Caco-2 (cell line): Measurements from ENCODE around the gene ZSWIM5. TPM values are rescaled to one million over a fixed set of nuclear protein-coding genes. Genes with fewer than 3 reads are reported as not detected.

Experiments used
- BruUV-seq: library from RNA; stranded (reverse); fragments of 400-500 nt; replicated peaks from 2 replicates; lab custom pipeline; 2021; lab: Mats Ljungman, UMichigan
- CTCF ChIA-PET: fragments of 300-600 bp; sonication (Branson Sonifier 250); formaldehyde crosslinking; loops from one replicate; lab custom pipeline; 2022; ENCODE audit warnings: antibody characterized with exemption; lab: Charles Lee
- POLR2A ChIA-PET: fragments of 300-600 bp; sonication (Branson Sonifier 250); formaldehyde crosslinking; loops from one replicate; lab custom pipeline; 2022; ENCODE audit warnings: antibody characterized with exemption; lab: Charles Lee
- DNase-seq, 2 experiments: peaks; one replicate each; pipeline versions ENCODE4 v3.0.0 to v3.0.0-alpha.2; 2020 to 2022
- H3K27me3 ChIP-seq: replicated peaks from 2 replicates; pipeline ENCODE4 v1.6.0; 2011; ENCODE audit warnings: low read length; ENCODE audit not compliant: control insufficient read depth, insufficient read depth
- H3K36me3 ChIP-seq: 2 replicates; pipeline ENCODE4 v1.5.1; 2011; ENCODE audit warnings: low read length; ENCODE audit not compliant: control insufficient read depth, insufficient read depth
- H3K4me1 ChIP-seq: fragments of 250-450 bp; sonication (Bioruptor Pico); 2 replicates; pipeline ENCODE4 v1.5.1; 2020; ENCODE audit warnings: mild to moderate bottlenecking
- H3K4me3 ChIP-seq: 2 replicates; pipeline ENCODE4 v1.5.1; 2011; ENCODE audit warnings: low read depth, mild to moderate bottlenecking, control low read depth, low read length
- H3K9me3 ChIP-seq: fragments of 250-450 bp; sonication (Bioruptor Pico); 2 replicates; pipeline ENCODE4 v1.5.1; 2020; ENCODE audit warnings: mild to moderate bottlenecking, moderate library complexity
- H3K27ac Mint-ChIP-seq: one replicate; pipeline ENCODE4 v1.8.0; 2022; ENCODE audit warnings: mixed read lengths; ENCODE audit not compliant: unreplicated experiment
- H3K27me3 Mint-ChIP-seq: one replicate; pipeline ENCODE4 v1.8.0; 2022; ENCODE audit warnings: mixed read lengths; ENCODE audit not compliant: insufficient read depth, unreplicated experiment
- H3K36me3 Mint-ChIP-seq: one replicate; pipeline ENCODE4 v1.8.0; 2022; ENCODE audit warnings: mild to moderate bottlenecking, mixed read lengths; ENCODE audit not compliant: insufficient read depth, unreplicated experiment
- H3K4me1 Mint-ChIP-seq: one replicate; pipeline ENCODE4 v1.8.0; 2022; ENCODE audit warnings: low read depth, mixed read lengths; ENCODE audit not compliant: unreplicated experiment
- H3K4me3 Mint-ChIP-seq: one replicate; pipeline ENCODE4 v1.8.0; 2022; ENCODE audit warnings: mild to moderate bottlenecking, moderate library complexity, mixed read lengths; ENCODE audit not compliant: unreplicated experiment
- H3K9me3 Mint-ChIP-seq: one replicate; pipeline ENCODE4 v1.8.0; 2022; ENCODE audit warnings: mixed read lengths; ENCODE audit not compliant: unreplicated experiment
- CTCF ChIP-seq, 2 experiments: fragments of 200-600 bp in 1 of 2; IDR thresholded peaks; 1 replicate in 1 of 2; 2 replicates in 1 of 2; pipeline versions ENCODE4 v1.5.1 to v1.8.0; 2011 to 2022; ENCODE audit warnings: antibody characterized with exemption in 1 of 2, control low read depth in 1 of 2, inconsistent platforms in 1 of 2, low read depth in 1 of 2, low read length in 1 of 2, mild to moderate bottlenecking in 1 of 2, moderate library complexity in 1 of 2; ENCODE audit not compliant: insufficient read depth in 1 of 2, severe bottlenecking in 1 of 2, unreplicated experiment in 1 of 2
- intact Hi-C: fragments of 100-400 bp; cut with micrococcal nuclease; formaldehyde crosslinking; loops from one replicate; pipeline ENCODE4 v1.10.0; 2022; ENCODE audit not compliant: unreplicated experiment
- total RNA-seq: library from RNA; stranded (reverse); gene quantifications from 2 replicates; pipeline ENCODE4 v1.2.3, GENCODE V29; 2022

Gene ZSWIM5
- total RNA-seq, 1 experiment from 2014 or later: 0.54 TPM

GRCh38 chr1:45123358-45123757 is 83.0 kb downstream of the ZSWIM5 start:
- POLR2A ChIA-PET: no interaction called here
- H3K27me3 Mint-ChIP-seq: peaks cover 6% of the 10 kb centered on the region
- H3K9me3 Mint-ChIP-seq: no peaks in the 10 kb centered on the region
- intact Hi-C loops: no loop called here
- Histone ChIP-seq H3K36me3 (no peaks in the 10 kb centered on the region), H3K27me3 (no peaks in the 10 kb centered on the region), H3K4me1 (no peaks in the 10 kb centered on the region), H3K9me3 (no peaks in the 10 kb centered on the region), H3K4me3 (no peak overlapping the region)
- CTCF ChIA-PET: no interaction called here
- no peak overlapping the region for H3K4me3 Mint-ChIP-seq
- no peak for DNase-seq
- no peaks in the 10 kb centered on the region for H3K4me1 Mint-ChIP-seq
- peaks cover under 1% of the 10 kb centered on the region for H3K36me3 Mint-ChIP-seq
- BruUV-seq: no TSS peak
- no peak overlapping the region for H3K27ac Mint-ChIP-seq
- no peak for TF ChIP-seq CTCF (IDR thresholded peaks at IDR 0.05; ENCODE audit: insufficient read depth in 1 of 2, low read depth in 1 of 2, low read length in 1 of 2, severe bottlenecking in 1 of 2, unreplicated experiment in 1 of 2)

GRCh38 chr1:45122724-45123123 is 83.7 kb downstream of the ZSWIM5 start:
- Histone ChIP-seq H3K4me3 (no peak overlapping the region), H3K27me3 (no peaks in the 10 kb centered on the region), H3K36me3 (no peaks in the 10 kb centered on the region), H3K9me3 (no peaks in the 10 kb centered on the region), H3K4me1 (no peaks in the 10 kb centered on the region)
- Mint-ChIP-seq H3K27me3 (peaks cover 6% of the 10 kb centered on the region), H3K4me3 (no peak overlapping the region), H3K9me3 (no peaks in the 10 kb centered on the region), H3K27ac (no peak overlapping the region), H3K4me1 (no peaks in the 10 kb centered on the region), H3K36me3 (no peaks in the 10 kb centered on the region)
- intact Hi-C loops: no loop called here
- ChIA-PET POLR2A (no interaction called here), CTCF (no interaction called here)
- no TSS peak for BruUV-seq
- DNase-seq: no peak
- no peak for TF ChIP-seq CTCF (IDR thresholded peaks at IDR 0.05; ENCODE audit: insufficient read depth in 1 of 2, low read depth in 1 of 2, low read length in 1 of 2, severe bottlenecking in 1 of 2, unreplicated experiment in 1 of 2)

- no TSS peak for BruUV-seq
Observed at GRCh38 chr1:45117766-45118165, 88.6 kb downstream of the ZSWIM5 start.

More at GRCh38 chr1:45117766-45118165, 88.6 kb downstream of the ZSWIM5 start:
- H3K27me3 Mint-ChIP-seq: peaks cover 15% of the 10 kb centered on the region
- DNase-seq: no peak
- no peaks in the 10 kb centered on the region for H3K4me1 Mint-ChIP-seq
- POLR2A ChIA-PET: no interaction called here
- no peak for TF ChIP-seq CTCF (IDR thresholded peaks at IDR 0.05; ENCODE audit: insufficient read depth in 1 of 2, low read depth in 1 of 2, low read length in 1 of 2, severe bottlenecking in 1 of 2, unreplicated experiment in 1 of 2)
- Histone ChIP-seq H3K27me3 (no peaks in the 10 kb centered on the region), H3K9me3 (no peaks in the 10 kb centered on the region; the same call in 1 of the 2 replicates), H3K4me3 (no peak overlapping the region), H3K4me1 (no peaks in the 10 kb centered on the region), H3K36me3 (no peaks in the 10 kb centered on the region)
- CTCF ChIA-PET: no interaction called here
- H3K4me3 Mint-ChIP-seq: no peak overlapping the region
- H3K9me3 Mint-ChIP-seq: peaks cover 5% of the 10 kb centered on the region
- no peaks in the 10 kb centered on the region for H3K36me3 Mint-ChIP-seq
- H3K27ac Mint-ChIP-seq: no peak overlapping the region
- intact Hi-C loops: no loop called here
